ENCODE data around the gene PTN. TPM values are rescaled to one million over a fixed set of nuclear protein-coding genes. Genes with fewer than 3 reads are reported as not detected.

The PTN gene
- total RNA-seq, 2 experiments from 2014 or later: not detected

DNA sequence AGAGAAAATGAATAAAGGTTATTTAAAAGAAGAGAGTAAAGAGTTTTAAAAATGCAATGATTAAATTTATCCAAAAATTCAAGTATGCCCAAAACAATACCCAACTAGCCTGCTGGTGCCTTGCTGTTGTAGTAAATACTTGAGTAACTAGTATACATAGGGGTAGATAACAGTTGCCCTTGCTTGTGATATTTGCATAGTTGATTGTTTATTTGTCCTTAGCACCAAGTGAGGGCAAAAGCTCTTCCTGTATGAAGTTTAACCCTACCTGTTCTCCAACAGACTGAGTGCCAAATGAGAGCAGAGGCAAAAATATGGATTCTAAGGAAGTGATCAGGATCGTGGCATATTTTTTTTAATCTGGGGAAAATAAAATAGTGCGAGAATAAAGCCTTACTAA lies 85.0 kb downstream of the PTN start:
- Histone ChIP-seq H3K36me3 (ENCODE audit: insufficient read depth, low read length) (no peaks in the 10 kb centered on the region), H3K9me3 (ENCODE audit: low read length) (no peaks in the 10 kb centered on the region), H3K79me2 (ENCODE audit: insufficient read depth, low read depth, low read length) (no peaks in the 10 kb centered on the region), H3K4me2 (ENCODE audit: low read length) (no peak overlapping the region), H4K20me1 (ENCODE audit: insufficient read depth, low read length) (no peaks in the 10 kb centered on the region), H3K4me1 (ENCODE audit: insufficient read depth, low read length, poor library complexity, severe bottlenecking) (no peaks in the 10 kb centered on the region), H3K4me3 (ENCODE audit: low read depth, low read length, poor library complexity, severe bottlenecking) (no peak overlapping the region), H3K27ac (ENCODE audit: low read depth, low read length, poor library complexity, severe bottlenecking) (no peak overlapping the region), H2AFZ (ENCODE audit: low read length) (no peak overlapping the region), H3K9me2 (ENCODE audit: insufficient read depth, low read length) (no peaks in the 10 kb centered on the region)
- ChIA-PET CTCF (ENCODE audit: unreplicated experiment) (no interaction called here), POLR2A (no interaction called here)
- intact Hi-C loops (cut with micrococcal nuclease; ENCODE audit: unreplicated experiment): no loop called here
- TF ChIP-seq EZH2phosphoT487 (IDR thresholded peaks at IDR 0.05; ENCODE audit: borderline replicate concordance, low read depth, low read length): no peak
- TF ChIP-seq, protein P1, sequence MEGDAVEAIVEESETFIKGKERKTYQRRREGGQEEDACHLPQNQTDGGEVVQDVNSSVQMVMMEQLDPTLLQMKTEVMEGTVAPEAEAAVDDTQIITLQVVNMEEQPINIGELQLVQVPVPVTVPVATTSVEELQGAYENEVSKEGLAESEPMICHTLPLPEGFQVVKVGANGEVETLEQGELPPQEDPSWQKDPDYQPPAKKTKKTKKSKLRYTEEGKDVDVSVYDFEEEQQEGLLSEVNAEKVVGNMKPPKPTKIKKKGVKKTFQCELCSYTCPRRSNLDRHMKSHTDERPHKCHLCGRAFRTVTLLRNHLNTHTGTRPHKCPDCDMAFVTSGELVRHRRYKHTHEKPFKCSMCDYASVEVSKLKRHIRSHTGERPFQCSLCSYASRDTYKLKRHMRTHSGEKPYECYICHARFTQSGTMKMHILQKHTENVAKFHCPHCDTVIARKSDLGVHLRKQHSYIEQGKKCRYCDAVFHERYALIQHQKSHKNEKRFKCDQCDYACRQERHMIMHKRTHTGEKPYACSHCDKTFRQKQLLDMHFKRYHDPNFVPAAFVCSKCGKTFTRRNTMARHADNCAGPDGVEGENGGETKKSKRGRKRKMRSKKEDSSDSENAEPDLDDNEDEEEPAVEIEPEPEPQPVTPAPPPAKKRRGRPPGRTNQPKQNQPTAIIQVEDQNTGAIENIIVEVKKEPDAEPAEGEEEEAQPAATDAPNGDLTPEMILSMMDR (conservative IDR thresholded peaks at IDR 0.05; ENCODE audit: low read length): no peak
- BruUV-seq (replicated peaks): no TSS peak
- DNase-seq (ENCODE audit: low spot score): no peak

DNA sequence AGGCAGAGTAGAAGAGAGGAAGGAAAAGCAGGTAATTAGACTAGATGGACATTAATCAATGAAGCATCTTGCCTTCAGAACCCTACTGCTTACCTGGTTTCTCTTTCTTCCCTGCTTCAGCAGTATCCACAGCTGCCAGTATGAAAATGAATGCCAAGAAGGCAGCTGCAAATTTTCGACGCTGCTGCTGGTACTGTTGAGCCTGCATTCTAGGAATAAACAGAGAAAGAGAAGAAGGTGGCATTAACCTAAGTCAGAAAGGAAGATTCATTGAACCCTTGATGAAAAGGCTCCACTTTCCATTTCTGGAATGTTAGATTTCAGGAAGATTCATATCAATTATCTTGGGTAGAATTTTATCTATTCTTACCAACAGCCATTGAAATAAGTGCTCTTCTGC lies 88.8 kb downstream of the PTN start:
- Histone ChIP-seq H3K9me3 (ENCODE audit: low read length) (no peaks in the 10 kb centered on the region), H3K27ac (ENCODE audit: low read depth, low read length, poor library complexity, severe bottlenecking) (no peak overlapping the region), H3K79me2 (ENCODE audit: insufficient read depth, low read depth, low read length) (no peaks in the 10 kb centered on the region), H3K4me1 (ENCODE audit: insufficient read depth, low read length, poor library complexity, severe bottlenecking) (no peaks in the 10 kb centered on the region), H3K9me2 (ENCODE audit: insufficient read depth, low read length) (no peaks in the 10 kb centered on the region), H4K20me1 (ENCODE audit: insufficient read depth, low read length) (no peaks in the 10 kb centered on the region), H2AFZ (ENCODE audit: low read length) (no peak overlapping the region), H3K4me3 (ENCODE audit: low read depth, low read length, poor library complexity, severe bottlenecking) (no peak overlapping the region), H3K4me2 (ENCODE audit: low read length) (no peak overlapping the region), H3K36me3 (ENCODE audit: insufficient read depth, low read length) (no peaks in the 10 kb centered on the region)
- BruUV-seq (replicated peaks): no TSS peak
- POLR2A ChIA-PET: no interaction called here
- intact Hi-C loops (cut with micrococcal nuclease; ENCODE audit: unreplicated experiment): no loop called here
- DNase-seq (ENCODE audit: low spot score): no peak
- TF ChIP-seq, protein P1 (conservative IDR thresholded peaks at IDR 0.05; ENCODE audit: low read length): no peak
- TF ChIP-seq EZH2phosphoT487 (IDR thresholded peaks at IDR 0.05; ENCODE audit: borderline replicate concordance, low read depth, low read length): no peak
- CTCF ChIA-PET (ENCODE audit: unreplicated experiment): no interaction called here

DNA sequence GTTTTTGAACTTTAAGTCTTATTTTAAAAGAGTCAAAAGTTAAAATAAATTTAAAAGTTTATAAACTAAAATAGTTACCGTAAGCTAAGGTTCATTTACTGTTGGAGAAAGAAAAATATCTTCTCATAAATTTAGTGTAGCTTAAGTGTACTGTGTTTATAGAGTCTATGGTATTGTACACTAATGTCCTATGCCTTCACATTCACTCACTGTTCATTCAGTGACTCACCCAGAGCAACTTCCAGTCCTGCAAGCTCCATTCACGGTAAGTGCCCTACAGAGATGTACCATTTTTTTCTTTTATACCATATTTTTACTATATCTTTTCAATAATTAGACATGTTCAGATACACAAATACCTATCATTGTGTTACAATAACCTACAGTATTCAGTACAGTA lies 97.6 kb downstream of the PTN start:
- Histone ChIP-seq H3K9me3 (ENCODE audit: low read length) (no peaks in the 10 kb centered on the region), H3K4me1 (ENCODE audit: insufficient read depth, low read length, poor library complexity, severe bottlenecking) (no peaks in the 10 kb centered on the region), H3K79me2 (ENCODE audit: insufficient read depth, low read depth, low read length) (no peaks in the 10 kb centered on the region), H4K20me1 (ENCODE audit: insufficient read depth, low read length) (no peaks in the 10 kb centered on the region), H3K36me3 (ENCODE audit: insufficient read depth, low read length) (no peaks in the 10 kb centered on the region), H3K27ac (ENCODE audit: low read depth, low read length, poor library complexity, severe bottlenecking) (no peak overlapping the region), H3K4me3 (ENCODE audit: low read depth, low read length, poor library complexity, severe bottlenecking) (no peak overlapping the region), H3K9me2 (ENCODE audit: insufficient read depth, low read length) (no peaks in the 10 kb centered on the region), H2AFZ (ENCODE audit: low read length) (no peak overlapping the region), H3K4me2 (ENCODE audit: low read length) (no peak overlapping the region)
- BruUV-seq (replicated peaks): no TSS peak
- intact Hi-C loops (cut with micrococcal nuclease; ENCODE audit: unreplicated experiment): no loop called here
- ChIA-PET CTCF (ENCODE audit: unreplicated experiment) (no interaction called here), POLR2A (interaction anchor here (0.6 kb wide), 1 partner anchor 53 kb away, joined by 3 read pairs; no protein-coding TSS in a partner anchor)
- DNase-seq (ENCODE audit: low spot score): no peak
- TF ChIP-seq, protein P1 (conservative IDR thresholded peaks at IDR 0.05; ENCODE audit: low read length): no peak
- no peak for TF ChIP-seq EZH2phosphoT487 (IDR thresholded peaks at IDR 0.05; ENCODE audit: borderline replicate concordance, low read depth, low read length)

Measured in OCI-LY7 (cell line).